ENCODE measurements around the gene PTPRK. TPM values are rescaled to one million over a fixed set of nuclear protein-coding genes. Genes with fewer than 3 reads are reported as not detected.

PTPRK gene
- total RNA-seq, 2 experiments from 2014 or later: not detected

- Histone ChIP-seq H3K4me2 (ENCODE audit: low read length) (no peak overlapping the region), H3K4me1 (ENCODE audit: insufficient read depth, low read length, poor library complexity, severe bottlenecking) (no peaks in the 10 kb centered on the region), H2AFZ (ENCODE audit: low read length) (no peak overlapping the region), H3K27ac (ENCODE audit: low read depth, low read length, poor library complexity, severe bottlenecking) (no peak overlapping the region), H3K36me3 (ENCODE audit: insufficient read depth, low read length) (no peaks in the 10 kb centered on the region), H3K79me2 (ENCODE audit: insufficient read depth, low read depth, low read length) (no peaks in the 10 kb centered on the region), H4K20me1 (ENCODE audit: insufficient read depth, low read length) (no peaks in the 10 kb centered on the region), H3K9me2 (ENCODE audit: insufficient read depth, low read length) (no peaks in the 10 kb centered on the region), H3K9me3 (ENCODE audit: low read length) (no peaks in the 10 kb centered on the region), H3K4me3 (ENCODE audit: low read depth, low read length, poor library complexity, severe bottlenecking) (no peak overlapping the region)
- intact Hi-C loops (cut with micrococcal nuclease; ENCODE audit: unreplicated experiment): no loop called here
- TF ChIP-seq EZH2phosphoT487 (IDR thresholded peaks at IDR 0.05; ENCODE audit: borderline replicate concordance, low read depth, low read length): no peak
- TF ChIP-seq CTCF (conservative IDR thresholded peaks at IDR 0.05; ENCODE audit: low read length): no peak
- CTCF ChIA-PET (ENCODE audit: unreplicated experiment): no interaction called here
- POLR2A ChIA-PET: no interaction called here
- BruUV-seq (replicated peaks): no TSS peak
- no peak for DNase-seq (ENCODE audit: low spot score)
Measured at GRCh38 chr6:128495536-128496333, 24.7 kb downstream of the PTPRK start.

- intact Hi-C loops (cut with micrococcal nuclease; ENCODE audit: unreplicated experiment): no loop called here
- H3K4me3 ChIP-seq (ENCODE audit: low read depth, low read length, poor library complexity, severe bottlenecking): no peak overlapping the region
- ChIA-PET POLR2A (interaction anchor here (0.7 kb wide), 2 partner anchors 13 to 1883 kb away, joined by 4 to 5 read pairs; no protein-coding TSS in a partner anchor), CTCF (ENCODE audit: unreplicated experiment) (no interaction called here)
- no peaks in the 10 kb centered on the region for H4K20me1 ChIP-seq (ENCODE audit: insufficient read depth, low read length)
- H3K4me1 ChIP-seq (ENCODE audit: insufficient read depth, low read length, poor library complexity, severe bottlenecking): no peaks in the 10 kb centered on the region
- H2AFZ ChIP-seq (ENCODE audit: low read length): no peak overlapping the region
- no peaks in the 10 kb centered on the region for H3K36me3 ChIP-seq (ENCODE audit: insufficient read depth, low read length)
- no TSS peak for BruUV-seq (replicated peaks)
- no peaks in the 10 kb centered on the region for H3K9me3 ChIP-seq (ENCODE audit: low read length)
- H3K27ac ChIP-seq (ENCODE audit: low read depth, low read length, poor library complexity, severe bottlenecking): no peak overlapping the region
- no peaks in the 10 kb centered on the region for H3K79me2 ChIP-seq (ENCODE audit: insufficient read depth, low read depth, low read length)
- DNase-seq (ENCODE audit: low spot score): no peak
- no peak for TF ChIP-seq EZH2phosphoT487 (IDR thresholded peaks at IDR 0.05; ENCODE audit: borderline replicate concordance, low read depth, low read length)
- no peak for TF ChIP-seq CTCF (conservative IDR thresholded peaks at IDR 0.05; ENCODE audit: low read length)
- H3K4me2 ChIP-seq (ENCODE audit: low read length): no peak overlapping the region
- no peaks in the 10 kb centered on the region for H3K9me2 ChIP-seq (ENCODE audit: insufficient read depth, low read length)
Measured at GRCh38 chr6:128494440-128494839, 26.0 kb downstream of the PTPRK start.

- H3K4me2 ChIP-seq (ENCODE audit: low read length): no peak overlapping the region
- H3K79me2 ChIP-seq (ENCODE audit: insufficient read depth, low read depth, low read length): no peaks in the 10 kb centered on the region
- no TSS peak for BruUV-seq (replicated peaks)
- CTCF ChIA-PET (ENCODE audit: unreplicated experiment): no interaction called here
- H3K4me1 ChIP-seq (ENCODE audit: insufficient read depth, low read length, poor library complexity, severe bottlenecking): no peaks in the 10 kb centered on the region
- H3K9me3 ChIP-seq (ENCODE audit: low read length): no peaks in the 10 kb centered on the region
- TF ChIP-seq EZH2phosphoT487 (IDR thresholded peaks at IDR 0.05; ENCODE audit: borderline replicate concordance, low read depth, low read length) (no peak), CTCF (conservative IDR thresholded peaks at IDR 0.05; ENCODE audit: low read length) (no peak)
- H3K9me2 ChIP-seq (ENCODE audit: insufficient read depth, low read length): no peaks in the 10 kb centered on the region
- no peaks in the 10 kb centered on the region for H4K20me1 ChIP-seq (ENCODE audit: insufficient read depth, low read length)
- no peak overlapping the region for H3K4me3 ChIP-seq (ENCODE audit: low read depth, low read length, poor library complexity, severe bottlenecking)
- DNase-seq (ENCODE audit: low spot score): no peak
- intact Hi-C loops (cut with micrococcal nuclease; ENCODE audit: unreplicated experiment): no loop called here
- no peak overlapping the region for H2AFZ ChIP-seq (ENCODE audit: low read length)
- H3K27ac ChIP-seq (ENCODE audit: low read depth, low read length, poor library complexity, severe bottlenecking): no peak overlapping the region
- H3K36me3 ChIP-seq (ENCODE audit: insufficient read depth, low read length): no peaks in the 10 kb centered on the region
- POLR2A ChIA-PET: interaction anchor here (0.7 to 1.0 kb wide), 3 partner anchors 10 to 1884 kb away, joined by 4 to 5 read pairs (median 4); no protein-coding TSS in a partner anchor
Measured at GRCh38 chr6:128493877-128494276, 26.5 kb downstream of the PTPRK start.
